ENCODE data around the gene ZBTB24.

Gene ZBTB24

GRCh38 chr6:109498052-109498451 lies 15.0 kb upstream of the ZBTB24 start:
- no peak for DNase-seq

- DNase-seq = no peak
Observed at GRCh38 chr6:109496036-109496772, 13.2 kb upstream of the ZBTB24 start.

GRCh38 chr6:109493865-109494264 lies 10.8 kb upstream of the ZBTB24 start:
- DNase-seq = no peak

- no peak for DNase-seq
Observed at GRCh38 chr6:109491207-109491938, 8.4 kb upstream of the ZBTB24 start.

GRCh38 chr6:109490713-109491112 lies 7.7 kb upstream of the ZBTB24 start:
- no peak for DNase-seq

GRCh38 chr6:109488001-109488400 lies 5.0 kb upstream of the ZBTB24 start:
- no peak for DNase-seq

GRCh38 chr6:109486068-109486467 lies 3.0 kb upstream of the ZBTB24 start:
- DNase-seq = no peak

- DNase-seq = no peak
Observed at GRCh38 chr6:109485266-109485935, 2.4 kb upstream of the ZBTB24 start.

GRCh38 chr6:109484122-109484521 lies 1.1 kb upstream of the ZBTB24 start:
- no peak for DNase-seq

GRCh38 chr6:109483735-109484057 lies 677 bp upstream of the ZBTB24 start:
- DNase-seq = no peak

GRCh38 chr6:109480993-109481480 lies 2.0 kb downstream of the ZBTB24 start:
- DNase-seq = no peak

GRCh38 chr6:109478841-109479624 lies 4.0 kb downstream of the ZBTB24 start:
- no peak for DNase-seq

GRCh38 chr6:109478222-109478805 lies 4.7 kb downstream of the ZBTB24 start:
- DNase-seq = no peak

GRCh38 chr6:109477725-109478124 lies 5.3 kb downstream of the ZBTB24 start:
- no peak for DNase-seq

- no peak for DNase-seq
Observed at GRCh38 chr6:109477184-109477583, 5.8 kb downstream of the ZBTB24 start.

- no peak for DNase-seq
Observed at GRCh38 chr6:109475625-109476024, 7.4 kb downstream of the ZBTB24 start.

- no peak for DNase-seq
Observed at GRCh38 chr6:109474995-109475394, 8.0 kb downstream of the ZBTB24 start.

GRCh38 chr6:109473120-109473519 lies 9.9 kb downstream of the ZBTB24 start:
- DNase-seq = no peak

GRCh38 chr6:109472132-109472995 lies 10.7 kb downstream of the ZBTB24 start:
- DNase-seq = no peak

GRCh38 chr6:109471105-109471810 lies 11.8 kb downstream of the ZBTB24 start:
- no peak for DNase-seq
